Smooth muscle cell (in vitro differentiated cells): ENCODE data around the gene KLF3. TPM values are rescaled to one million over a fixed set of nuclear protein-coding genes. Genes with fewer than 3 reads are reported as not detected.

Experiments
- DNase-seq: peaks from one replicate; lab custom pipeline; 2025; ENCODE audit not compliant: unreplicated experiment; lab: John Stamatoyannopoulos, UW
- H2AFZ ChIP-seq: fragments of 200-600 bp; sonication (generic); 2 replicates; pipeline ENCODE4 v1.6.0; 2016; ENCODE audit warnings: antibody characterized with exemption, low read depth, mild to moderate bottlenecking
- H3F3A ChIP-seq: fragments of 200-600 bp; sonication (generic); 2 replicates; pipeline ENCODE4 v1.6.0; 2017; ENCODE audit warnings: antibody characterized with exemption, low read depth
- H3K27ac ChIP-seq: fragments of 200-600 bp; sonication (generic); 2 replicates; pipeline ENCODE4 v1.5.1; 2016; ENCODE audit warnings: low read depth, mild to moderate bottlenecking
- H3K27me3 ChIP-seq: fragments of 200-600 bp; sonication (generic); 2 replicates; pipeline ENCODE4 v1.6.1; 2016; ENCODE audit warnings: low read depth, mild to moderate bottlenecking
- H3K36me3 ChIP-seq: fragments of 200-600 bp; sonication (generic); 2 replicates; pipeline ENCODE4 v1.5.1; 2016; ENCODE audit warnings: low read depth
- H3K4me1 ChIP-seq: fragments of 200-600 bp; sonication (generic); 2 replicates; pipeline ENCODE4 v1.5.1; 2016; ENCODE audit warnings: low read depth
- H3K4me2 ChIP-seq: fragments of 200-600 bp; sonication (generic); 2 replicates; pipeline ENCODE4 v1.6.0; 2016; ENCODE audit warnings: mild to moderate bottlenecking
- H3K4me3 ChIP-seq: fragments of 200-600 bp; sonication (generic); 2 replicates; pipeline ENCODE4 v1.5.1; 2016; ENCODE audit warnings: mild to moderate bottlenecking
- H3K79me2 ChIP-seq: fragments of 200-600 bp; sonication (generic); 2 replicates; pipeline ENCODE4 v1.6.0; 2016; ENCODE audit warnings: low read depth, mild to moderate bottlenecking
- H3K9ac ChIP-seq: fragments of 200-600 bp; sonication (generic); 2 replicates; pipeline ENCODE4 v1.6.0; 2016; ENCODE audit warnings: low read depth
- H3K9me3 ChIP-seq: fragments of 200-600 bp; sonication (generic); replicated peaks from 2 replicates; pipeline ENCODE4 v1.5.1; 2016; ENCODE audit warnings: low read depth
- H4K20me1 ChIP-seq: fragments of 200-600 bp; sonication (generic); 2 replicates; pipeline ENCODE4 v1.6.0; 2016; ENCODE audit warnings: low read depth
- CTCF ChIP-seq: fragments of 200-600 bp; sonication (generic); IDR thresholded peaks from 2 replicates; pipeline ENCODE4 v1.5.1; 2017; ENCODE audit warnings: borderline replicate concordance, mild to moderate bottlenecking, antibody characterized with exemption; ENCODE audit not compliant: insufficient read depth, poor library complexity, severe bottlenecking
- WGBS: methylation state at CpG from one replicate; pipeline ENCODE4 v1.1.7; 2016; ENCODE audit warnings: low lambda C conversion rate; 5-methylcytosine and 5-hydroxymethylcytosine counted together
- polyA plus RNA-seq: library from polyadenylated mRNA; unstranded; fragments of >200 nt; fragmentation: Nextera tagmentation; extraction: Ambion mirVana; gene quantifications from 2 replicates; pipeline ENCODE4 v1.2.1, GENCODE V29; 2016
- total RNA-seq: library from RNA; depleted of rRNA; stranded (reverse); fragments of >200 nt; gene quantifications from 2 replicates; pipeline ENCODE4 v1.2.3, GENCODE V29; 2014

The KLF3 gene
- total and polyA plus RNA-seq, 2 experiments from 2014 or later: 26.0 to 37.5 TPM

GRCh38 chr4:38671592-38671940, 7.6 kb downstream of the KLF3 start:
- no peaks in the 10 kb centered on the region for H3K27me3 ChIP-seq
- peaks cover 77% of the 10 kb centered on the region for H3K4me1 ChIP-seq
- peaks cover 80% of the 10 kb centered on the region for H3K79me2 ChIP-seq
- no peaks in the 10 kb centered on the region for H3K9me3 ChIP-seq
- H3K9ac ChIP-seq: no peak overlapping the region
- peaks cover 64% of the 10 kb centered on the region for H4K20me1 ChIP-seq
- peak overlapping the region; percentile 99 for H3K27ac ChIP-seq
- no peaks in the 10 kb centered on the region for H3K36me3 ChIP-seq
- H3F3A ChIP-seq: peaks cover 34% of the 10 kb centered on the region
- TF ChIP-seq CTCF: no peak
- no peak overlapping the region for H2AFZ ChIP-seq
- whole genome bisulfite sequencing: 81% methylated on average over 5 of the region's 5 CpGs
- no peak for DNase-seq
- peak overlapping the region; percentile 3 for H3K4me3 ChIP-seq
- H3K4me2 ChIP-seq: peak overlapping the region; percentile 64

- Histone ChIP-seq H3K27ac (peak overlapping the region; percentile 99), H2AFZ (no peak overlapping the region), H3K9ac (no peak overlapping the region), H3K79me2 (peaks cover 82% of the 10 kb centered on the region), H3K36me3 (no peaks in the 10 kb centered on the region), H3K4me2 (peak overlapping the region; percentile 64), H3F3A (peaks cover 34% of the 10 kb centered on the region), H3K4me3 (peak overlapping the region; percentile 3), H3K4me1 (peaks cover 73% of the 10 kb centered on the region), H3K27me3 (no peaks in the 10 kb centered on the region), H4K20me1 (peaks cover 69% of the 10 kb centered on the region), H3K9me3 (no peaks in the 10 kb centered on the region)
- TF ChIP-seq CTCF: no peak
- no peak for DNase-seq
- 22% methylated on average over 3 of the region's 3 CpGs for WGBS
Observed at GRCh38 chr4:38672074-38672396, 8.0 kb downstream of the KLF3 start.

GRCh38 chr4:38672397-38673129, 8.6 kb downstream of the KLF3 start:
- TF ChIP-seq CTCF: no peak
- H3K4me2 ChIP-seq: peak overlapping the region; percentile 64
- H3K9me3 ChIP-seq: no peaks in the 10 kb centered on the region
- H3K4me1 ChIP-seq: peaks cover 75% of the 10 kb centered on the region
- peaks cover 36% of the 10 kb centered on the region for H3F3A ChIP-seq
- DNase-seq: no peak
- no peaks in the 10 kb centered on the region for H3K27me3 ChIP-seq
- peak overlapping the region; percentile 3 for H3K4me3 ChIP-seq
- no peak overlapping the region for H2AFZ ChIP-seq
- H3K79me2 ChIP-seq: peaks cover 83% of the 10 kb centered on the region
- H3K27ac ChIP-seq: peak overlapping the region; percentile 99
- 34% methylated on average over 12 of the region's 13 CpGs for WGBS
- H3K36me3 ChIP-seq: no peaks in the 10 kb centered on the region
- H4K20me1 ChIP-seq: peaks cover 74% of the 10 kb centered on the region
- H3K9ac ChIP-seq: no peak overlapping the region
